Stimulated activated CD8-positive, alpha-beta memory T cell treated with anti-CD3 and anti-CD28 coated beads, Interleukin-4, amount 100 ng/mL, for 24 hours (primary cell): ENCODE measurements around the gene NWD2.
"Not testable (repeated sequence)": the region's sequence is repeated elsewhere in the genome, so short reads cannot be mapped to it uniquely, and the experiment has no call there.

Experiments used
- DNase-seq: peaks from one replicate; pipeline ENCODE4 v3.0.0-alpha.2; 2020; ENCODE audit warnings: low read depth

Gene NWD2

GRCh38 chr4:37244583-37245390 lies at the start of gene NWD2:
TSS of gene NWD2 (plus strand) at chr4:37244743. CDS start at chr4:37245068, 325 bp downstream.
- no peak for DNase-seq

GRCh38 chr4:37197899-37198298 lies 46.6 kb upstream of the NWD2 start:
- DNase-seq, result no peak

- not testable (repeated sequence) for DNase-seq
Observed at GRCh38 chr4:37204740-37205139, 39.8 kb upstream of the NWD2 start.

GRCh38 chr4:37216209-37216608 lies 28.3 kb upstream of the NWD2 start:
- no peak for DNase-seq

GRCh38 chr4:37219242-37219641 lies 25.3 kb upstream of the NWD2 start:
- no peak for DNase-seq

GRCh38 chr4:37219990-37220389 lies 24.6 kb upstream of the NWD2 start:
- no peak for DNase-seq

GRCh38 chr4:37220685-37221084 lies 23.9 kb upstream of the NWD2 start:
- DNase-seq, result no peak

GRCh38 chr4:37223732-37224131 lies 20.8 kb upstream of the NWD2 start:
- no peak for DNase-seq

GRCh38 chr4:37224854-37225253 lies 19.7 kb upstream of the NWD2 start:
- DNase-seq, result no peak

- no peak for DNase-seq
Observed at GRCh38 chr4:37225778-37226177, 18.8 kb upstream of the NWD2 start.

GRCh38 chr4:37232315-37232714 lies 12.2 kb upstream of the NWD2 start:
- no peak for DNase-seq

GRCh38 chr4:37236165-37236564 lies 8.4 kb upstream of the NWD2 start:
- DNase-seq, result no peak

- DNase-seq, result no peak
Observed at GRCh38 chr4:37241647-37242046, 2.9 kb upstream of the NWD2 start.

- DNase-seq, result no peak
Observed at GRCh38 chr4:37243051-37243450, 1.5 kb upstream of the NWD2 start.

- DNase-seq, result no peak
Observed at GRCh38 chr4:37243722-37244582, 591 bp upstream of the NWD2 start.

- DNase-seq, result no peak
Observed at GRCh38 chr4:37245391-37245954, 930 bp downstream of the NWD2 start.

GRCh38 chr4:37246891-37247290 lies 2.3 kb downstream of the NWD2 start:
- DNase-seq, result no peak

GRCh38 chr4:37258221-37258620 lies 13.7 kb downstream of the NWD2 start:
- DNase-seq, result no peak

- no peak for DNase-seq
Observed at GRCh38 chr4:37268319-37268718, 23.8 kb downstream of the NWD2 start.

- DNase-seq, result no peak
Observed at GRCh38 chr4:37279121-37279520, 34.6 kb downstream of the NWD2 start.

- DNase-seq, result no peak
Observed at GRCh38 chr4:37279894-37280592, 35.5 kb downstream of the NWD2 start.

- DNase-seq, result no peak
Observed at GRCh38 chr4:37299468-37299867, 54.9 kb downstream of the NWD2 start.
